MM.1S (cell line): ENCODE measurements around the gene NUDT16.

Source experiments
- CTCF ChIP-seq: fragments of 300-600 bp; sonication (generic); IDR thresholded peaks from 2 replicates; pipeline ENCODE4 v1.5.1; 2016; ENCODE audit warnings: antibody characterized with exemption, low read length, mixed read lengths
- EZH2 ChIP-seq: fragments of 300-600 bp; sonication (generic); optimal IDR thresholded peaks from 2 replicates; pipeline ENCODE3; 2017; ENCODE audit warnings: low read depth, mild to moderate bottlenecking, antibody characterized with exemption, low read length, mixed read lengths
- EZH2phosphoT487 ChIP-seq: fragments of 300-600 bp; sonication (generic); IDR thresholded peaks from 2 replicates; pipeline ENCODE4 v1.6.1; 2018; ENCODE audit warnings: antibody characterized with exemption, low read length

- TF ChIP-seq CTCF: no peak
- no peak for TF ChIP-seq EZH2
- TF ChIP-seq EZH2phosphoT487: no peak
Observed at GRCh38 chr3:131421301-131421700, 39.7 kb downstream of the NUDT16 start.
